Right atrium auricular region (tissue), 2 donors: Measurements from ENCODE around the gene ESRRA. TPM values are rescaled to one million over a fixed set of nuclear protein-coding genes. Genes with fewer than 3 reads are reported as not detected.

ENCODE experiments used
- DNase-seq: peaks from one replicate; pipeline ENCODE4 v3.0.0-alpha.2; 2019; ENCODE audit warnings: low spot score
- H3K27ac ChIP-seq, 2 donors: fragments of 200-600 bp; sonication (generic); 1 replicate in 1 of 2; 2 replicates in 1 of 2; pipeline ENCODE4 v1.5.1; 2016 to 2019
- H3K27me3 ChIP-seq, 2 donors: fragments of 200-600 bp; sonication (generic); one replicate each; pipeline versions ENCODE4 v1.5.1 to v1.6.0; 2017 to 2019
- H3K36me3 ChIP-seq: fragments of 200-600 bp; sonication (generic); one replicate; pipeline ENCODE4 v1.5.1; 2016
- H3K4me1 ChIP-seq, 2 donors: fragments of 200-600 bp; sonication (generic); one replicate each; pipeline versions ENCODE4 v1.5.1 to v1.6.0; 2017 to 2019
- H3K4me3 ChIP-seq, 2 donors: fragments of 200-600 bp; sonication (generic); 1 replicate in 1 of 2; 2 replicates in 1 of 2; pipeline ENCODE4 v1.5.1; 2017 to 2019; ENCODE audit warnings: mild to moderate bottlenecking in 1 of 2, moderate library complexity in 1 of 2
- H3K9me3 ChIP-seq, 2 donors: fragments of 200-600 bp; sonication (generic); one replicate each; pipeline ENCODE4 v1.5.1; 2019
- CTCF ChIP-seq, 2 donors: fragments of 200-600 bp; sonication (generic); IDR thresholded peaks; one replicate each; pipeline ENCODE4 v1.5.1; 2019; ENCODE audit warnings: antibody characterized with exemption in 2 of 2
- total RNA-seq, 2 donors: library from RNA; depleted of rRNA; stranded (reverse); fragments of >200 nt; gene quantifications; one replicate each; pipeline ENCODE4 v1.1.0, GENCODE V29; 2016

ESRRA gene
- total RNA-seq, 2 donors from 2014 or later: 164 to 190 TPM

- H3K27me3 ChIP-seq: no peaks in the 10 kb centered on the region
- DNase-seq: no peak
- peaks cover 41% of the 10 kb centered on the region for H3K36me3 ChIP-seq
- H3K4me3 ChIP-seq: no peak overlapping the region
- no peak overlapping the region for H3K27ac ChIP-seq
- H3K9me3 ChIP-seq: no peaks in the 10 kb centered on the region
- TF ChIP-seq CTCF (IDR thresholded peaks at IDR 0.05): no peak
- peaks cover 0 to 27% of the 10 kb centered on the region in 2 donors for H3K4me1 ChIP-seq
Observed at GRCh38 chr11:64264371-64264852, 40.9 kb upstream of the ESRRA start.

- Histone ChIP-seq H3K9me3 (no peaks in the 10 kb centered on the region), H3K27me3 (no peaks in the 10 kb centered on the region), H3K27ac (no peak overlapping the region), H3K4me1 (peaks cover 0 to 27% of the 10 kb centered on the region in 2 donors), H3K36me3 (peaks cover 34% of the 10 kb centered on the region), H3K4me3 (no peak overlapping the region)
- no peak for DNase-seq
- TF ChIP-seq CTCF (IDR thresholded peaks at IDR 0.05): no peak
Observed at GRCh38 chr11:64265176-64266160, 39.9 kb upstream of the ESRRA start.

- no peak for DNase-seq
- Histone ChIP-seq H3K4me3 (no peak overlapping the region), H3K27ac (no peak overlapping the region), H3K9me3 (no peaks in the 10 kb centered on the region), H3K36me3 (peaks cover 31% of the 10 kb centered on the region), H3K4me1 (peaks cover 0 to 27% of the 10 kb centered on the region in 2 donors), H3K27me3 (no peaks in the 10 kb centered on the region)
- no peak for TF ChIP-seq CTCF (IDR thresholded peaks at IDR 0.05)
Observed at GRCh38 chr11:64266339-64266738, 39.0 kb upstream of the ESRRA start.

GRCh38 chr11:64267207-64267945 lies 37.9 kb upstream of the ESRRA start:
- DNase-seq: no peak
- Histone ChIP-seq H3K27ac (peak overlapping the region; percentile 93 to 98), H3K4me3 (no peak overlapping the region), H3K27me3 (no peaks in the 10 kb centered on the region), H3K4me1 (peaks cover 0 to 37% of the 10 kb centered on the region in 2 donors), H3K36me3 (peaks cover 24% of the 10 kb centered on the region), H3K9me3 (no peaks in the 10 kb centered on the region)
- TF ChIP-seq CTCF (IDR thresholded peaks at IDR 0.05): no peak

- Histone ChIP-seq H3K4me3 (peak overlapping the region; percentile 59 to 72), H3K4me1 (peaks cover 0 to 45% of the 10 kb centered on the region in 2 donors), H3K36me3 (peaks cover 19% of the 10 kb centered on the region), H3K9me3 (no peaks in the 10 kb centered on the region), H3K27ac (peak overlapping the region; percentile 93 to 98), H3K27me3 (no peaks in the 10 kb centered on the region)
- no peak for TF ChIP-seq CTCF (IDR thresholded peaks at IDR 0.05)
- DNase-seq: peak; percentile 82
Observed at GRCh38 chr11:64268025-64268892, 37.1 kb upstream of the ESRRA start.
